GM12875 (cell line): ENCODE measurements around the gene PCSK6.

Experiments used
- H3K4me3 ChIP-seq: one replicate; pipeline ENCODE4 v1.5.1; 2011; ENCODE audit warnings: low read depth, low read length, control low read depth
- CTCF ChIP-seq: IDR thresholded peaks from 2 replicates; pipeline ENCODE4 v1.5.1; 2011; ENCODE audit warnings: low read depth, mild to moderate bottlenecking, control low read depth, inconsistent platforms, low read length, moderate library complexity, borderline replicate concordance; ENCODE audit not compliant: insufficient read depth

Gene PCSK6

GRCh38 chr15:101393172-101393571 lies 96.3 kb downstream of the PCSK6 start:
- H3K4me3 ChIP-seq: no peak overlapping the region
- no peak for TF ChIP-seq CTCF

- no peak for TF ChIP-seq CTCF
- H3K4me3 ChIP-seq: no peak overlapping the region
Measured at GRCh38 chr15:101391981-101392640, 97.4 kb downstream of the PCSK6 start.

DNA sequence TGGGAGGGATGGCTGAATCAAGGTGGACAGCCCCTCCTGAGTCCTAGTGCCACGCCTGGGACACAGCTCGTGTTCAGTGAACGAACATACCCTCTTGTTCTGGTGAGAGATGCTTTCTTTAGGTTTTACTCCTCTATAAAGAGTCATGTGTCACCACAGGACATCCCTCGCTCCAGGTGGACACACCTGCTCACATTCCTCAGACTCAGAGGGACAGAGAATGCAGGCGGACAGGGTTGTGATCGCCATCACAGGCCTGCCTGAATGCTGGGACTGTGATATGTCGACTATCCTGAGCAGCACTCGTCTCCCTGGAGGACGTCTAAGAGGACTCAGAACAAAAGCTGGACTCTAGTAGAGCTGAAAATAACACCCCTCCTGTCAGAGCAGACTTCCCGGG lies 98.1 kb downstream of the PCSK6 start:
- H3K4me3 ChIP-seq: no peak overlapping the region
- TF ChIP-seq CTCF: no peak

DNA sequence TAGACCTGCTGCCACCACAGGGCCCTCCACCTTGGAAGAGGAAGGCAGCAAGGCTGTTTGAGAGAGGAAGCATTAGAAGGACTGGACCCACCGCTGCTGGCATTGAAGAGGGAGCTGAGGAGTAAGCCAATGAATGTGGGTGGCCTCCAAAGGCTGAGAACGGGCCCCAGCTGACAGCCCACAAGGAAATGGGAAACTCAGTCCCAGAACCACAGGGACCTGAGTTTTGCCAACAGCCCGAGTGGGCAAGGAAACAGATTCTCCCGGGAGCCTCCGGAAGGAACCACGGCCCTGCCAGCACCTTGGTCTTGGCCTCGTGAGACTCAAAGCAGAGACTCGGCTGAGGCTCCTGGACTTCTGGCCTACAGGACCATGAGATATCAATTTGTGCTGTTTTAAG lies 99.0 kb downstream of the PCSK6 start:
- no peak overlapping the region for H3K4me3 ChIP-seq
- no peak for TF ChIP-seq CTCF

DNA sequence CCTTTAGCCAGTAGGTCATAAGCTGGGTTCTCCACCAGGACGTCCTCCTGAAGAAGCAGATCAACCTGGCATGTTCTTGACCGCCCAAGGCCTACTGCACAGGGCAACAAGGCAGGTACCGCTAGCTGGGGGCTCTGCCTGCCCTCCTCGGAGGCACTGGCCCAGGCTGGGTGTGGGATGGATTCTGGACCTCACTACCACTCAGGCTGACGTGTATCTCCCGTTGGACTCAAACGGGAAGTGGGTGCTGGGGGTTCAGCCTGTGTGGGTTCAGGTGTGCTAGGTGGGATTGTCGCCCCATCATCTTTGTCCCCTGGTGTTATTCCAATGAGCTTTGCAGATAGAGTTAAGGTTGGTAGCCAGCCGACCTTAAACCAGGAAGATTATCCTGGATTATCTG lies 99.4 kb downstream of the PCSK6 start:
- TF ChIP-seq CTCF: no peak
- no peak overlapping the region for H3K4me3 ChIP-seq

GRCh38 chr15:101389362-101389761 lies 100.1 kb downstream of the PCSK6 start:
- H3K4me3 ChIP-seq: no peak overlapping the region
- no peak for TF ChIP-seq CTCF

DNA sequence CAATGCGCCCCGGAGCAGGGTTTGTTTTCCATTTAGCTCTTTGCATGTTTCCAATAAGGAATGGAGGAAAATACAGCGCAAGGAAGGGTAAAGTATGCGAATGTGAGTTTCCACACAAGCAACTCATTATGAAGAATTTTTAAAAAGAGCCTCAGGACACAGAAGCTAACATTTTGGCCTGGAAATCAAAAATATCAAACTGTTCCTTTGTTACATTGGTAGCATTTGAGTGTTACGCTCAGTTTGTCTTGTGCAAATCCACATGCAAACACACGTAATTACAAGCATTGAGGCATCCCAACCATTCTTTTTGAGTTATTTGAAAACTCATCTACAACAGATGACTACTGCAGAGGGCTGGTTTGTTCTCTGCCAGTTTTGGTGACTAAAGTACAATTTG lies 101.5 kb downstream of the PCSK6 start:
- H3K4me3 ChIP-seq: no peak overlapping the region
- no peak for TF ChIP-seq CTCF
